B cell (primary cell): ENCODE measurements around the gene SLC43A2. TPM values are rescaled to one million over a fixed set of nuclear protein-coding genes. Genes with fewer than 3 reads are reported as not detected.

Experiments used
- ATAC-seq: fragments of 200-7000 bp; cut with Tn5 transposase; one replicate; pipeline ENCODE4 v1.10.0; 2021; ENCODE audit warnings: low read depth, mild to moderate bottlenecking, moderate number of reproducible peaks, moderate library complexity
- CTCF ChIA-PET: fragments of 350-600 bp; sonication (Branson Sonifier 250); formaldehyde crosslinking; loops from one replicate; lab custom pipeline; 2021; ENCODE audit warnings: antibody characterized with exemption, inconsistent platforms; lab: Charles Lee
- POLR2A ChIA-PET: fragments of 350-600 bp; sonication (Branson Sonifier 250); formaldehyde crosslinking; loops from one replicate; lab custom pipeline; 2021; ENCODE audit warnings: antibody characterized with exemption; lab: Charles Lee
- DNase-seq: peaks from one replicate; pipeline ENCODE4 v3.0.0; 2013
- H2AFZ ChIP-seq: 2 replicates; pipeline ENCODE4 v1.6.1; 2012; ENCODE audit warnings: mild to moderate bottlenecking, low read depth, low read length; ENCODE audit not compliant: insufficient read depth, poor library complexity, severe bottlenecking
- H3K27ac ChIP-seq, 2 donors: 1 replicate in 1 of 2; 2 replicates in 1 of 2; pipeline ENCODE4 v1.5.1; 2012 to 2013; ENCODE audit warnings: low read length in 2 of 2, mild to moderate bottlenecking in 2 of 2, moderate library complexity in 1 of 2
- H3K27me3 ChIP-seq, 4 experiments: fragments of 200-600 bp in 1 of 4; sonication (generic) in 1 of 4; replicated peaks in 1 of 4; 1 replicate in 2 of 4; 2 replicates in 2 of 4; pipeline versions ENCODE4 v1.6.1 to v1.7.0; 2013 to 2016; ENCODE audit warnings: low read length in 3 of 4, mild to moderate bottlenecking in 2 of 4, mixed read lengths in 1 of 4, moderate library complexity in 1 of 4; ENCODE audit not compliant: insufficient read depth in 4 of 4, control insufficient read depth in 3 of 4; ENCODE audit errors: control extremely low read depth in 1 of 4
- H3K36me3 ChIP-seq, 2 experiments: replicated peaks in 1 of 2; 1 replicate in 1 of 2; 2 replicates in 1 of 2; pipeline versions ENCODE4 v1.6.1 to v1.7.1; 2013; ENCODE audit warnings: low read length in 1 of 2; ENCODE audit not compliant: insufficient read depth in 2 of 2, control insufficient read depth in 1 of 2; ENCODE audit errors: control extremely low read depth in 1 of 2, extremely low read depth in 1 of 2
- H3K4me1 ChIP-seq, 2 donors: fragments of 200-600 bp in 1 of 2; sonication (generic) in 1 of 2; 1 replicate in 1 of 2; 2 replicates in 1 of 2; pipeline versions ENCODE4 v1.5.1 to v1.6.1; 2013 to 2017; ENCODE audit warnings: low read length in 2 of 2; ENCODE audit not compliant: control insufficient read depth in 2 of 2, insufficient read depth in 2 of 2
- H3K4me2 ChIP-seq: replicated peaks from 2 replicates; pipeline ENCODE3; 2012; ENCODE audit warnings: mild to moderate bottlenecking, low read depth, low read length; ENCODE audit not compliant: poor library complexity, severe bottlenecking
- H3K4me3 ChIP-seq, 5 experiments: fragments of 200-600 bp in 1 of 5; sonication (generic) in 1 of 5; 1 replicate in 3 of 5; 2 replicates in 2 of 5; pipeline versions ENCODE4 v1.5.1 to v1.7.0; 2011 to 2016; ENCODE audit warnings: low read length in 4 of 5, mild to moderate bottlenecking in 4 of 5, low read depth in 2 of 5, control low read depth in 1 of 5, moderate library complexity in 1 of 5; ENCODE audit not compliant: insufficient read depth in 1 of 5; ENCODE audit errors: control extremely low read depth in 1 of 5, extremely low read depth in 1 of 5
- H3K79me2 ChIP-seq: fragments of 200-600 bp; sonication (generic); one replicate; pipeline ENCODE4 v1.6.0; 2016; ENCODE audit warnings: low read length; ENCODE audit not compliant: control insufficient read depth, insufficient read depth
- H3K9ac ChIP-seq: fragments of 200-600 bp; sonication (generic); 2 replicates; pipeline ENCODE4 v1.6.1; 2017; ENCODE audit warnings: mild to moderate bottlenecking, low read length, moderate library complexity
- H3K9me3 ChIP-seq, 3 donors: one replicate each; pipeline versions ENCODE4 v1.6.1 to v1.7.1; 2013; ENCODE audit warnings: low read length in 2 of 3; ENCODE audit not compliant: control insufficient read depth in 2 of 3, insufficient read depth in 1 of 3; ENCODE audit errors: control extremely low read depth in 1 of 3
- H4K20me1 ChIP-seq: 2 replicates; pipeline ENCODE4 v1.6.0; 2012; ENCODE audit warnings: mild to moderate bottlenecking, low read length; ENCODE audit not compliant: insufficient read depth, control insufficient read depth, poor library complexity, severe bottlenecking
- H3K27ac Mint-ChIP-seq: one replicate; pipeline ENCODE4 v1.8.0; 2021; ENCODE audit warnings: mixed read lengths
- H3K27me3 Mint-ChIP-seq: one replicate; pipeline ENCODE4 v1.8.0; 2021; ENCODE audit warnings: mixed read lengths
- H3K4me1 Mint-ChIP-seq: one replicate; pipeline ENCODE4 v1.8.0; 2021; ENCODE audit warnings: mixed read lengths
- H3K4me3 Mint-ChIP-seq: one replicate; pipeline ENCODE4 v1.8.0; 2021; ENCODE audit warnings: mixed read lengths
- H3K9me3 Mint-ChIP-seq: one replicate; pipeline ENCODE4 v1.8.0; 2022; ENCODE audit warnings: mixed read lengths; ENCODE audit not compliant: insufficient read depth
- EZH2 ChIP-seq: IDR thresholded peaks from 2 replicates; pipeline ENCODE4 v1.6.1; 2012; ENCODE audit warnings: borderline replicate concordance, low read depth, mild to moderate bottlenecking, moderate library complexity, low read length; ENCODE audit not compliant: insufficient read depth, poor library complexity, severe bottlenecking
- WGBS: methylation state at CpG from one replicate; pipeline ENCODE4 v1.1.5; 2013; ENCODE audit warnings: missing lambda C conversion rate; ENCODE audit not compliant: insufficient coverage; 5-methylcytosine and 5-hydroxymethylcytosine counted together
- intact Hi-C: fragments of 100-400 bp; cut with micrococcal nuclease; formaldehyde crosslinking; loops from one replicate; pipeline ENCODE4 v1.10.0; 2022
- polyA plus RNA-seq: library from polyadenylated mRNA; depleted of rRNA; stranded (reverse); fragments of >200 nt; gene quantifications from 2 replicates; pipeline ENCODE4 v1.2.3, GENCODE V29; 2012
- total RNA-seq, 2 donors: library from RNA; stranded (reverse); fragments of 120-200 nt in 1 of 2; gene quantifications; 1 replicate in 1 of 2; 2 replicates in 1 of 2; pipeline versions ENCODE4 v1.2.3 to v1.2.4, GENCODE V29; 2013 to 2022
- TF ChIP-seq, protein P1 (sequence below): fragments of 200-600 bp; IDR thresholded peaks from one replicate; pipeline ENCODE4 v1.8.0; 2022; ENCODE audit warnings: antibody characterized with exemption, mild to moderate bottlenecking

Gene SLC43A2
- total and polyA plus RNA-seq, 2 donors (not counting 1 experiment from before 2014, with no cell fraction given): 26.2 to 204 TPM

DNA sequence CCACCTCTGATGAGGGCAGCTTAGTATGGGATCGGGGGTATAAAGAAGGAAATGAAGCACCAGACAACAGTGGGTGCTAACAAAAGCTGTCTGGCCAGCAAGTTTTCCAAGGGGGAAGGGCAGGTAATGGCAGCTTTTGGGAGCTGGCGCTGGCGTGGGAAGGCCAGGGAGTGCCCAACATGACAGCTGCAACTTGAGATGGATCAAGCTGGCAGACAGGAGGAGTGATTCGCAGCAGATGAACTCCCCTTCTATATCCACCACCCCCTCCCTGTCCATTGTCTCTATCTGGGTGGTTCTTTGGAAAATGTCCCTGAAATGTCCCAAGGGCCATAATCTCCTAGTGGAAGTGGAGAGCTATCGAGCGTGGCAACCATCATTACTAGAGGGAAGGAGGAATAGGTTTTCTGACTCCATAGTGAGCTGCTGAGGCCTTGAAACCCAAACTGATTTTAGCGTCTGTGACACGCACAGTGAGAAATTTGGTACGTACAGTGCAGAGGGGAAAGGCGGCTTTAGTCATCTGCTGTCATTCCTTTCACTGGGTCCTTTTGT is 107.5 kb downstream of the SLC43A2 start:
- Mint-ChIP-seq H3K4me1 (peaks cover 6% of the 10 kb centered on the region), H3K4me3 (no peak overlapping the region), H3K27ac (no peak overlapping the region), H3K27me3 (no peaks in the 10 kb centered on the region), H3K9me3 (no peaks in the 10 kb centered on the region)
- POLR2A ChIA-PET: interaction anchor here (0.8 to 1.3 kb wide), 2 partner anchors 41 to 156 kb away, joined by 4 to 5 read pairs; no protein-coding TSS in a partner anchor
- Histone ChIP-seq H3K9ac (no peak overlapping the region), H3K27ac (no peak overlapping the region), H4K20me1 (no peaks in the 10 kb centered on the region), H3K79me2 (peaks cover 5% of the 10 kb centered on the region), H3K9me3 (no peaks in the 10 kb centered on the region), H3K4me1 (peaks cover 3 to 8% of the 10 kb centered on the region in 2 donors), H3K4me2 (no peak overlapping the region), H2AFZ (no peak overlapping the region), H3K4me3 (no peak overlapping the region), H3K27me3 (no peaks in the 10 kb centered on the region), H3K36me3 (peaks cover 0 to 12% of the 10 kb centered on the region in 2 experiments)
- CTCF ChIA-PET: interaction anchor here (0.9 to 1.0 kb wide), 2 partner anchors 29 to 156 kb away, joined by 3 read pairs; no protein-coding TSS in a partner anchor
- WGBS: 96% methylated on average over 7 of the region's 10 CpGs
- intact Hi-C loops: no loop called here
- no peak for ATAC-seq
- DNase-seq: no peak
- TF ChIP-seq, protein P1, sequence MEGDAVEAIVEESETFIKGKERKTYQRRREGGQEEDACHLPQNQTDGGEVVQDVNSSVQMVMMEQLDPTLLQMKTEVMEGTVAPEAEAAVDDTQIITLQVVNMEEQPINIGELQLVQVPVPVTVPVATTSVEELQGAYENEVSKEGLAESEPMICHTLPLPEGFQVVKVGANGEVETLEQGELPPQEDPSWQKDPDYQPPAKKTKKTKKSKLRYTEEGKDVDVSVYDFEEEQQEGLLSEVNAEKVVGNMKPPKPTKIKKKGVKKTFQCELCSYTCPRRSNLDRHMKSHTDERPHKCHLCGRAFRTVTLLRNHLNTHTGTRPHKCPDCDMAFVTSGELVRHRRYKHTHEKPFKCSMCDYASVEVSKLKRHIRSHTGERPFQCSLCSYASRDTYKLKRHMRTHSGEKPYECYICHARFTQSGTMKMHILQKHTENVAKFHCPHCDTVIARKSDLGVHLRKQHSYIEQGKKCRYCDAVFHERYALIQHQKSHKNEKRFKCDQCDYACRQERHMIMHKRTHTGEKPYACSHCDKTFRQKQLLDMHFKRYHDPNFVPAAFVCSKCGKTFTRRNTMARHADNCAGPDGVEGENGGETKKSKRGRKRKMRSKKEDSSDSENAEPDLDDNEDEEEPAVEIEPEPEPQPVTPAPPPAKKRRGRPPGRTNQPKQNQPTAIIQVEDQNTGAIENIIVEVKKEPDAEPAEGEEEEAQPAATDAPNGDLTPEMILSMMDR: no peak
- TF ChIP-seq EZH2: no peak

DNA sequence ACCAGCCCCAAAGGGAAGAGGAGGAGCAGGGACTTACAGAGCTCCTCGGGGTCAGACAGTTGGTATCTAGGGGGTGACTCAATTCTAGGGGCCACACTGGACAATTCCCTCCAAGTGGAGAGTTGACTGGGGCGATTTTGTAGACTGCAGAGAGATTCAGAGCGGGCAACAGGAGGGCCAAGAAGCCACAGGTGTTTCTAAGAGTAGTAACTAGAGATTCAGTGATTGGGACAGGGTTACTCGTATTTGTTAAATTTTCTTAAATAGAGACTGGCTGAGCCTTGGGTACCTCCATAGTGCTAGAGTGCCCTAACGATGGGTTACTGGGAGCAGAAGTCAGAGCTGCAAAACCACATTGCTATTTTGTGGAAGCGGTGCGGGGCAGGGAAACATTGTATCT is 109.0 kb downstream of the SLC43A2 start:
- DNase-seq: no peak
- CTCF ChIA-PET: interaction anchor here (0.6 to 11.7 kb wide), 4 partner anchors 41 to 155 kb away, joined by 3 to 318 read pairs (median 4); no protein-coding TSS in a partner anchor
- intact Hi-C loops: loop anchor here (5.0 kb wide), 4 partner anchors 37 to 262 kb away; partner anchors contain the start of genes PITPNA, RILP and SCARF1
- Mint-ChIP-seq H3K27me3 (no peaks in the 10 kb centered on the region), H3K4me3 (no peak overlapping the region), H3K9me3 (no peaks in the 10 kb centered on the region), H3K4me1 (peaks cover 16% of the 10 kb centered on the region), H3K27ac (no peak overlapping the region)
- Histone ChIP-seq H3K27ac (no peak overlapping the region), H3K9me3 (no peaks in the 10 kb centered on the region), H3K36me3 (peaks cover 0 to 9% of the 10 kb centered on the region in 2 experiments), H3K4me3 (no peak overlapping the region), H3K4me1 (peaks cover 10 to 23% of the 10 kb centered on the region in 2 donors), H4K20me1 (peaks cover 4% of the 10 kb centered on the region), H3K27me3 (no peaks in the 10 kb centered on the region), H3K9ac (no peak overlapping the region), H3K79me2 (peaks cover 13% of the 10 kb centered on the region), H3K4me2 (no peak overlapping the region), H2AFZ (no peak overlapping the region)
- TF ChIP-seq, protein P1: no peak
- POLR2A ChIA-PET: interaction anchor here (1.0 kb wide), 1 partner anchor 35 kb away, joined by 3 read pairs; no protein-coding TSS in a partner anchor
- 95% methylated on average over 7 of the region's 7 CpGs for WGBS
- ATAC-seq: no peak
